GM12872 (cell line): ENCODE measurements around the gene ACAP1.

ENCODE experiments used
- TF ChIP-seq, protein P1 (sequence below): IDR thresholded peaks from 3 replicates; pipeline ENCODE4 v1.5.1; 2011; ENCODE audit warnings: low read depth, mild to moderate bottlenecking, low read length, moderate library complexity; ENCODE audit not compliant: insufficient read depth

Gene ACAP1

DNA sequence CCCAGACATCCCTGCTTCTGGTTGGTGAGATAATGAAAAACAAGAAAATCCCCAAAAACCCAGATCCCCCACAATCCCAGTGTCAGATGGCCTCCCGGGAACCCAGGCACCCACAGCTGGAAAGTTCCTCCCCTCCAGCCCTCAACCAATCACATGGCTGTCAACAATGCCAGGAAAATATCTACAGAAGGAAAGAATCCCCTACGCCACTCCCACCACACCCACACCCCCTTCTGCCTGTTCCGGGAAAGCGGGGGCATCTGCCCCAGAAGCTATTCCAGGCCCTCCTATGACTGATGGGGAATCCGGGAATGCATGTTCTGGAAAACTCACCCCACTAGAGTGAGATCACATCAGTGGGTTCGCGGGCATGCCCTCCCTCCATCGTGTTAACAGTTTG is 20.4 kb downstream of the ACAP1 start:
- TF ChIP-seq, protein P1, sequence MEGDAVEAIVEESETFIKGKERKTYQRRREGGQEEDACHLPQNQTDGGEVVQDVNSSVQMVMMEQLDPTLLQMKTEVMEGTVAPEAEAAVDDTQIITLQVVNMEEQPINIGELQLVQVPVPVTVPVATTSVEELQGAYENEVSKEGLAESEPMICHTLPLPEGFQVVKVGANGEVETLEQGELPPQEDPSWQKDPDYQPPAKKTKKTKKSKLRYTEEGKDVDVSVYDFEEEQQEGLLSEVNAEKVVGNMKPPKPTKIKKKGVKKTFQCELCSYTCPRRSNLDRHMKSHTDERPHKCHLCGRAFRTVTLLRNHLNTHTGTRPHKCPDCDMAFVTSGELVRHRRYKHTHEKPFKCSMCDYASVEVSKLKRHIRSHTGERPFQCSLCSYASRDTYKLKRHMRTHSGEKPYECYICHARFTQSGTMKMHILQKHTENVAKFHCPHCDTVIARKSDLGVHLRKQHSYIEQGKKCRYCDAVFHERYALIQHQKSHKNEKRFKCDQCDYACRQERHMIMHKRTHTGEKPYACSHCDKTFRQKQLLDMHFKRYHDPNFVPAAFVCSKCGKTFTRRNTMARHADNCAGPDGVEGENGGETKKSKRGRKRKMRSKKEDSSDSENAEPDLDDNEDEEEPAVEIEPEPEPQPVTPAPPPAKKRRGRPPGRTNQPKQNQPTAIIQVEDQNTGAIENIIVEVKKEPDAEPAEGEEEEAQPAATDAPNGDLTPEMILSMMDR: no peak

- TF ChIP-seq, protein P1: no peak
These were observed 21.1 kb downstream of the ACAP1 start for GRCh38 chr17:7357381-7357780.

- TF ChIP-seq, protein P1: no peak
These were observed 25.6 kb downstream of the ACAP1 start for GRCh38 chr17:7361906-7362305.

DNA sequence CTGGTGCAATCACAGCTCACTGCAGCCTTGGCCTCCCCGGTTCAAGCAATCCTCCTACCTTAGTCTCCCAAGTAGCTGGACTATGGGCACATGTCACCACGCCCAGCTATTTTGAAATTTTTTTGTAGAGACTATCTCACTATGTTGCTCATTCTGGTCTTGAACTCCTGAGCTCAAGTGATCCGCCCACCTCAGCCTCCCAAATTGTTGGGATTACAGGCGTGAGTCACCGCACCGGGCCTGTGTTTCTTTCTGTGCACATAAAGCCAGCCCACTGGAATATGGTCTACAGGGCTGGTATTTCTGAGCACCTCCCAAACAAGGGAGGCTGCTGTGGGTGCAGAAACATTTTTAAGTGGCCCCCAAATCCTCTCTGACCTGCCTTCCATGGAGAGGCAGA is 27.0 kb downstream of the ACAP1 start:
- TF ChIP-seq, protein P1: no peak

- TF ChIP-seq, protein P1: no peak
These were observed 30.8 kb downstream of the ACAP1 start for GRCh38 chr17:7367083-7367482.

GRCh38 chr17:7367918-7368598 is 31.7 kb downstream of the ACAP1 start:
- TF ChIP-seq, protein P1: no peak

DNA sequence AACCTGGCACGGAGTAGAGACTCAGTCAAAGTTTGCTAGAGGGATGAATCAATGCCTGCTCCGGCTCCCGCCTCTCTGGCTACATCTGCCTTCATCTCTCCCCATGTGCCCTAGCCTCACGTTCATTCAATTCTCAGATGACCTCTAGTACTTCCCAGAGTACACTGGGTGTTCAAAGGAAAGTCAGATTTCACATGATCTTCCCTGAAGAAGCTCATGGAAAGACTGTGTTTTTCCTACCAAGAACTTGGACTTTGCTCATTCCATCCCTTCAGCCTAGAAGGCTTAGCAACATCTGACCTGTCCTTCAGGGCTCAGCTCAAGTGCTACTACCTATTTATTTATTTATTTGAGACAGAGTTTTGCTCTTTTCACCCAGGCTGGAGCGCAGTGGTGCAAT is 33.5 kb downstream of the ACAP1 start:
- TF ChIP-seq, protein P1: no peak
